NCI-H1048 (cell line): ENCODE data around the gene CD180.

Experiments
- DNase-seq: peaks from one replicate; lab custom pipeline; 2025; lab: John Stamatoyannopoulos, UW

The CD180 gene

GRCh38 chr5:67196537-67197059 lies at the start of gene CD180:
TSS of gene CD180 (minus strand) at chr5:67196799. CDS start at chr5:67196641, 158 bp downstream.
- no peak for DNase-seq

GRCh38 chr5:67246108-67246507 lies 49.5 kb upstream of the CD180 start:
- peak; percentile 9 for DNase-seq

GRCh38 chr5:67245259-67245846 lies 48.8 kb upstream of the CD180 start:
- no peak for DNase-seq

GRCh38 chr5:67244345-67244793 lies 47.8 kb upstream of the CD180 start:
- no peak for DNase-seq

- no peak for DNase-seq
Measured at GRCh38 chr5:67243944-67244343, 47.3 kb upstream of the CD180 start.

- no peak for DNase-seq
Measured at GRCh38 chr5:67243349-67243748, 46.8 kb upstream of the CD180 start.

GRCh38 chr5:67241326-67241725 lies 44.7 kb upstream of the CD180 start:
- DNase-seq: no peak

GRCh38 chr5:67240846-67241245 lies 44.2 kb upstream of the CD180 start:
- no peak for DNase-seq

GRCh38 chr5:67240065-67240464 lies 43.5 kb upstream of the CD180 start:
- no peak for DNase-seq

- DNase-seq: no peak
Measured at GRCh38 chr5:67238191-67238590, 41.6 kb upstream of the CD180 start.

- DNase-seq: no peak
Measured at GRCh38 chr5:67235399-67236110, 39.0 kb upstream of the CD180 start.

- no peak for DNase-seq
Measured at GRCh38 chr5:67234671-67235176, 38.1 kb upstream of the CD180 start.

GRCh38 chr5:67233075-67233474 lies 36.5 kb upstream of the CD180 start:
- no peak for DNase-seq

GRCh38 chr5:67223211-67223610 lies 26.6 kb upstream of the CD180 start:
- DNase-seq: no peak

- DNase-seq: no peak
Measured at GRCh38 chr5:67222243-67223025, 25.8 kb upstream of the CD180 start.

GRCh38 chr5:67221487-67222242 lies 25.1 kb upstream of the CD180 start:
- DNase-seq: no peak

GRCh38 chr5:67216564-67216963 lies 20.0 kb upstream of the CD180 start:
- DNase-seq: no peak

- DNase-seq: no peak
Measured at GRCh38 chr5:67215519-67216471, 19.2 kb upstream of the CD180 start.

GRCh38 chr5:67214707-67215447 lies 18.3 kb upstream of the CD180 start:
- no peak for DNase-seq

GRCh38 chr5:67214036-67214435 lies 17.4 kb upstream of the CD180 start:
- DNase-seq: no peak
